ENCODE results near the gene AOAH.
A peak's percentile ranks its signal among the peaks of the same experiment; 100 is the strongest.
"Not testable (repeated sequence)": the region's sequence is repeated elsewhere in the genome, so short reads cannot be mapped to it uniquely, and the experiment has no call there.

The AOAH gene

DNA sequence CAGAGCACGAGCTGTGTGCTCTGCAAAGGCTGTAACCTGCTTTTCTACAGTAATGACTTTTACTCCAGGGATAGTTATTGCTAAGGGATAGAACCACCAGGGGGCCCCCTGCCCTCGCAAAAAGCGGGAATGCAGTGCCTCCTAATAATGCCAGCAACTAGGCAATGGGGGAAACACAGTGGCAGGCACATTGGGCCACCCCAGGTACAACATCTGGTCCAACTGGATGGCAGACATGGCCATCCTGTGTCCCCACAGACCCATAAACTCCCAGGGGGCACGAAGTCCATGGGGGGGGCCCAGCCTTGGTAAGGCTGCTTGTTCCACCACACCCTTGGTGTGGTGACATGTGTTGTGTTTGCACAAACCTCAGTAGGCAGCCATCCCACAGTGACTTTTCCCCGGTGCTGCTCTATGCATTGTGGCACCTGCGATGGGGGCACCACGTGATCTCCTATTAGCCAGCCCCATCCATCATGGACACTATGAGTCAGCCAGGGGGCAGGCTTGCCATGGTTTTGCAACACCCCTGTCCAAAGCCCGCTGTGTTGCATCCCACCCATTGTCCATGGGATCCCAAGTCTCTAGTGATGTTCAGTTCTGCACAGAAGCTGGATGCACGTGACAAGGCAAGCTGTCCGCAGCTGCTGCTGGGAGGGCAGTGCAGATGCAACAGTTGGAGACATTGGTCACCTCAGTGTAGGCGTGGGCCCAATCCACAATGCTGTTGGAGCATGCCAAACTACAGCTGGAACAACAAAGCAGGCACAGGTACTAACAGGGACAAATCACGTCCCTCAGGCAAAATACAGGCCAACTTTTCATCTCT is 250.6 kb downstream of the AOAH start:
- peak in 1 of 2 experiments; percentile 77 for DNase-seq (ENCODE audit: low read depth in 1 of 2, low spot score in 1 of 2)
- TF ChIP-seq JUND (IDR thresholded peaks at IDR 0.05; ENCODE audit: low read depth) = no peak
- in situ Hi-C loops (cut with HindIII; ENCODE audit: low pct_unique_long_range_greater_than_20kb, low sequenced_read_pairs) = no loop called here

DNA sequence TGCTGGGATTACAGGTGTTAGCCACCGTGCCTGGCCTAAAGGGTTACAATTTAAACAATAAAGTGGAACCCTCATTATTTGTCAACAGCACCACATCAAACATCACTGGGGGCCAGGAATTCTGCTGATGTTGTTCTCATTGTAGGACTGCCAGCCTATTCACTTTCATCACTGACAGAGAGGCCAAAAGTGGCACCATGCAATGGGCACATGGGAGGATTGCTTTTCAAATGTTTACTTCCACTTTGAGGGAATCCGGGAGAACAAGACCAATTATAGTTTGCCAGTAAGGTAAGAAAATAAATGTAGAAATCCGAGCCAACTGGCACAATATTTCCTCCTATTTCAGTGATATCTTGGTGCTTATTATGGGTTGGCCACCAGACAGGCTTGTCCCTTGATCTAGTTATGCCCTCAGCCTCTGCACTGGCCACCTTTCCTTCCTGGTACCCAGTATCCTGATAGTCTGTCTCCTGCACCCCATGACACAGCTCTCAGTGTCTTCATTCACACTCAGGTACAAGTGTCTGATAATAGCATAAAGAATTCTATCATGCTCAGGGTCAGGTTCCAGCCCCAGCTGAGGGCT is 252.1 kb downstream of the AOAH start:
- no peak for DNase-seq (ENCODE audit: low read depth in 1 of 2, low spot score in 1 of 2)
- in situ Hi-C loops (cut with HindIII; ENCODE audit: low pct_unique_long_range_greater_than_20kb, low sequenced_read_pairs) = no loop called here
- TF ChIP-seq JUND (IDR thresholded peaks at IDR 0.05; ENCODE audit: low read depth) = no peak

DNA sequence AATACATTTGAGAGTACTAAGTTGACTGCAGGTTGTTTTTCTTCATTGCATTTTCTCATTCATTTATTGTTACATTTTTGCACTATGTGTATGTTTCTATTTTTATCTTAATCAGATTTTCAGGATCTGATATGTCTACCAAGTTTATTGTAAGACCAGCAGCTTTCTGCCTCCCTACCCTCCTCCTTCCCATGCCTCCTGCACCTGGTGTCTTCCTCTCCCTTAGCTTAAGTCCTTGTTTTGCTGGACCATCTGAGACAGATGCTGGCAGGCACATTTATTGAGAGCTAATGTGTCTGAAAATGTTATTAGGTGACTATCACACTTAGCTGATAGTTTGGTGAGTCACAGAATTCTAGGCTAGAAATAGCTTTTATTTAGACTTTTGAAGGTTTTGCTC is 255.1 kb downstream of the AOAH start:
- DNase-seq (ENCODE audit: low read depth in 1 of 2, low spot score in 1 of 2) = no peak
- TF ChIP-seq JUND (IDR thresholded peaks at IDR 0.05; ENCODE audit: low read depth) = no peak
- in situ Hi-C loops (cut with HindIII; ENCODE audit: low pct_unique_long_range_greater_than_20kb, low sequenced_read_pairs) = no loop called here

DNA sequence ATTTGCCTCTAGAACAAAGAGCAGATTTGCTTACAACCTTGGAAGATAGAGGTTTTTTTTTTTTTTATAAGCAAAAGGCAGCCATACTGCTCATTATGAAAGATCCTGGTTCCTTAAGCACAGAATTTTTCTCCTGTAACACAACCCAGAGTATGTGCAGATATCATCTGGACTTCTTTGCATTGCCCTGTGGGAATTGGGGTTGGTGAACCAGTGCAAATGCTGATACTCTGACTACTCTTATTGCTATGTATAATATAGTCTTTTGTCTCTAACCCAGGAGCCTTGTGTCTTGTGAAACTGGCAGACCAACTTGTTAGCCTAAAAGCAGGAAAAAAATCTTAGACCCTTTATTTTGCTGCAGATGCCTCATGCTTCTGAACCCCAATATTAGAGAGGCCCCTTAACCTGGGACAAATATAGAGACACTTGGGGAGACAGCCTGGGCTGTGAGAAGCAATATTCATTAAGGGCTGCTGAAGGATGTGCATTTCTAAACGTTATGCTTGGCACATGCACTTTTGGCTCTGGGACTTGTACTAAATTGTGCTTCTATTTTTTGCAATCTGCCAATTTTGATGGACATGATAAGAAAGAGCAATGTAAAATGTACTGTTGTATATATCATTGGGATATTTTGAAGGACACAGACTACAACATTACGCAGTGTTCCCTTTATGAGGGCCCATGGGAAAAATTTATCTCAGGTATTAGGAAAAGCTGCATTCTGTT is 255.8 kb downstream of the AOAH start:
- DNase-seq (ENCODE audit: low read depth in 1 of 2, low spot score in 1 of 2) = peak; percentile 20 to 69
- TF ChIP-seq JUND (IDR thresholded peaks at IDR 0.05; ENCODE audit: low read depth) = no peak; the same call in 1 of the 2 replicates

DNA sequence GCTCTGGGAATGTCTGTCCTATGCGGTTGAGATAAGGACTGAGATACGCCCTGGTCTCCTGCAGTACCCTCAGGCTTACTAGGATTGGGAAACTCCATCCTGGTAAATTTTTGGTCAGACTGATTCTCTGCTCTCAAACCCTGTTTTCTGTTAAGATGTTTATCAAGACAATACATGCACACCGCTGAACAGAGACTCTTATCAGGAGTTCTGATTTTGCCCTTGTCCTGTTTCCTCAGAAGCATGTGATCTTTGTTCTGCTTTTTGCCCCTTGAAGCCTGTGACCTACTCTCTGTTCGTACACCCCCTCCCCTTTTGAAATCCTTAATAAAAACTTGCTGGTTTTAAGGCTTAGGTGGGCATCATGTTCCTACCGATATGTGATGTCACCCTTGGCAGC is 258.3 kb downstream of the AOAH start:
- in situ Hi-C loops (cut with HindIII; ENCODE audit: low pct_unique_long_range_greater_than_20kb, low sequenced_read_pairs); DNase-seq (ENCODE audit: low read depth in 1 of 2, low spot score in 1 of 2): not testable (repeated sequence)

More for the DNA sequence above, 255.8 kb downstream of the AOAH start:
- in situ Hi-C loops (cut with HindIII; ENCODE audit: low pct_unique_long_range_greater_than_20kb, low sequenced_read_pairs) = no loop called here

DNA sequence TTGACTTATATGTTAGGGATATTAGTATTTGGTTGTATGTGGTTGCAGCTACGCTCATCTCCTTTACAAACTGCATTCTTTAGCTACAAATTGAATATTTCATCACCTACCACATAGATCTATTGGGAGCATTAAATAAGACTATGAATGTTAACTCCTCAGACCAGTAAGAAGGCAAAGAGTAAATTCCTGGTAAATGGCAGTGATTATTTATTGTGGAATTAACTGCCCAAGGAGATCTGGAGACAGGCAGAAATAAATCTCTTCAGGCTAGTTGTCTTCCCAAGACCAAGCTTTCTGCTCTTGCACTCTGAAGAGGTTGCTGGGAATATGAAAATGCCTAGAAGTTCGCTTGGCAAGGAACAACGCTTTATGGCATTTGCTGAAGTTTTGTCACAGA is 260.0 kb downstream of the AOAH start:
- no peak for DNase-seq (ENCODE audit: low read depth in 1 of 2, low spot score in 1 of 2)
- in situ Hi-C loops (cut with HindIII; ENCODE audit: low pct_unique_long_range_greater_than_20kb, low sequenced_read_pairs) = no loop called here

More for the DNA sequence above, 260.0 kb downstream of the AOAH start:
- no peak for TF ChIP-seq JUND (IDR thresholded peaks at IDR 0.05; ENCODE audit: low read depth)
